NCI-H1105 (cell line): ENCODE results near the gene GLI2.

Source experiments
- DNase-seq: peaks from one replicate; lab custom pipeline; 2025; lab: John Stamatoyannopoulos, UW

Gene GLI2

DNA sequence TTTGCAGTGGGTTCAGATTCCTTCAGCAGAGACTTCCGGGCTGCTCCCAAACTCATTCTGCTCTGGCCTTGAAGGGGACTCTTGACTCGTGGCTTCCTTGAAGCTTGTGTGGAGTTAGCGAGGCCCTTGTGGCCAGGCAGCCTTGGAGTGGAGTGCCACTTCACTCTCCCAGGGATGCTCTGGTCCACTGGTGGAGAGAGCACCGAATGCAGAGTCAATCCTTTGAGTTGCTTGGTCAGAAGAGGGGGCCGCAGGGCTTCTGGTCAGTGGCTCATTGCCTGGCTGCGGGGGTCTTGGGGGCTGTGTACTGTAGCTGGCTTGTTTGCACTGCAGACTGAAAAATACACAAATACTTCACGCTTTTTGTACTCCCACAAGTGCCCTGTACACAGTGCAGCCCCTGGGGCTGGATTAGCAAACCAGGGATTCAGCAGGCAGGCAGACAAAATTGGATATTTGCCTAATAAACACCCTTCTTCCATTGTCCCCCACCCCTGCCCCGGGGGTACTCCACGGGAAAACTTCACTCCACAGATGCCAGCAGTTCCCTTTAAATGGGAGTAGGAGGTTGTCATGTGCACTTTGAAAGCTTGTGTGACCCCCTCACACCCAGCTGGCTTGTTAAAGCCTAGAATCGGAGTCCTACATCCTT, 3.2 kb downstream of the GLI2 start:
- DNase-seq = no peak

DNA sequence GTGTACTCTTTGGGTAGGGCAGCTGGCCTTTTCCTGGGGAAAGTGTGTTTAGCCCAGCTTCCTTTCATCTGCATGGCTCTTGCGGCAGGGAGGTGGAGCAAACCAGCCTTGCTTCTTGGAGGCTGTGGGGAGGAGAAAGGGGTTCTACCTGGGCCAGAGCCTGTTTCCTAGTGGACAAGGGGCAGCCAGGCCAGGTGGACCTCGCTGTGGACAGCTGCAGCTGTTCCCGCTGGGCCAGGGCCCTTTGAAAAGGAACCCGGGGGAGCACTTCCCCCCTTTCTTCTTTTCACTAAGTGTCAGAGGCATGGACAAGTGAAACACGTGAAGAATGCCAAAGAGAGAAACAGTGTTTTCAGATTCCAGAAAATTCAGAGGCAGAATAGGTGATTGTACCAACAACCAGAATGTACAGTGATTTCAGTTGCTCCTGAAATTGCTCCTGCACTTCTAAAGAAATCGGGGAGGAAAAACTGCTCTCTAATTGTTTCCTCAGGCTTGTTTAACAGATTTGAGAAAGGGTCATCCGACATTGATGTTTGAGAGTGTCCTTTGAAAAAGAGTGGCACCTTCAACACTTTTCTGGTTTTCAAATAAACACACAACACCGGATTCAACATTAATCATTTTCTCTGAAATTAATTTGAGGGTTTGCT, 3.9 kb downstream of the GLI2 start:
- no peak for DNase-seq

DNA sequence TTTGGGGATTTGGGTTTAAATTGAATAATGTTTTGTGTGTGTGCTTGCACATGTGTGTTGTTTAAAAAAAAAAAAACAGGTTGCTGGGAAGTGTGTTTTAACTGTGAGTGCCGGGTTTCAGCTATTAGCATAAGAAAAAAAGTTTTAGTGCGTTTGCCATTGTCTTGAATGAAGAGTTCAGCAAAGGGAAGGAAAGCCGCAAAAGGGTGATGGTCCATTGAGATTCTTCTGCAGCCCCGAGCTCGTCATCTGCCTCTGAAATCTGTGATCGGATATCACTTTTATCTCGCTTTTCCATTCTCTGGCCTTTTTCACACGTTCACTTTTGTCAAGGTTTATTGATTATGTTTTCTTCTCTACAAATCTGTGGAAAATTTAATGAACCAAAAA, 4.7 kb downstream of the GLI2 start:
- no peak for DNase-seq

DNA sequence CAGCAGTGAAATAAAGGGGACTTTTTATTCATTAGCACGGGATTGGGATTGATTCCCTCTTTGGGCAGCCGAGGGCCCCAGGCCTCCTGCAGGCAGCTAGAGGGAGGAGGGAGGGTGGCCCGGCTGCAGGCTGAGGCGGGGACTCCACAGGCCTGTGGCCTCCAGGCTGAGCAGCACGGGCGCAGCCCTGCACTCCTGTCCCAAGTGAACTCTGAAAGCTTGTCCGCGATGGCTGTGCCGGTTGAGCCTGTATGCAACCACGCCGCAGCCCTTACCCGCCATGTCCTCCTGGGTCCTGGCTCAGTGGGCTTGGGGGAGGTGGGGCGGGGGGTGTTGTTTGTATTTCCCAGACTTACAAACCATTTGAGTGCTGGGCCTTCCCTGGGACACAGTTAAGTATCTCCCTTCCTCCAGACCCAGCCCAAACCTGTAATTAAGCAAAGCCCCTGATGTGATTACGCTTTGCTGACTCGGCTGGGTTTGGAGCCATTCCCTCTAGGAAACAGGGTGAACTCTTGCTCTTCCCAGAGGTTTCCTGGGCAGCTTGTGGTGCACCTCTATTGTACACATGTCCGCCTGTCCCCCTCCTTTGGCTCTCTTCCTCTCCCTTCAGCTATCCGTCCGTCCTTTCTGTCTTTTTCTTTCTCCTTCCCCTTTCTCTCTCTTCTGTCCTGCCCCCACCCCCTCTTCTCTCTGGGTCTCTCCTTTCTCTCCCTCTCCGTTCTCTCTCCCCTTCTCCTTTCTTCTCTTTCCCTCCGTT, 5.3 kb downstream of the GLI2 start:
- DNase-seq = no peak

DNA sequence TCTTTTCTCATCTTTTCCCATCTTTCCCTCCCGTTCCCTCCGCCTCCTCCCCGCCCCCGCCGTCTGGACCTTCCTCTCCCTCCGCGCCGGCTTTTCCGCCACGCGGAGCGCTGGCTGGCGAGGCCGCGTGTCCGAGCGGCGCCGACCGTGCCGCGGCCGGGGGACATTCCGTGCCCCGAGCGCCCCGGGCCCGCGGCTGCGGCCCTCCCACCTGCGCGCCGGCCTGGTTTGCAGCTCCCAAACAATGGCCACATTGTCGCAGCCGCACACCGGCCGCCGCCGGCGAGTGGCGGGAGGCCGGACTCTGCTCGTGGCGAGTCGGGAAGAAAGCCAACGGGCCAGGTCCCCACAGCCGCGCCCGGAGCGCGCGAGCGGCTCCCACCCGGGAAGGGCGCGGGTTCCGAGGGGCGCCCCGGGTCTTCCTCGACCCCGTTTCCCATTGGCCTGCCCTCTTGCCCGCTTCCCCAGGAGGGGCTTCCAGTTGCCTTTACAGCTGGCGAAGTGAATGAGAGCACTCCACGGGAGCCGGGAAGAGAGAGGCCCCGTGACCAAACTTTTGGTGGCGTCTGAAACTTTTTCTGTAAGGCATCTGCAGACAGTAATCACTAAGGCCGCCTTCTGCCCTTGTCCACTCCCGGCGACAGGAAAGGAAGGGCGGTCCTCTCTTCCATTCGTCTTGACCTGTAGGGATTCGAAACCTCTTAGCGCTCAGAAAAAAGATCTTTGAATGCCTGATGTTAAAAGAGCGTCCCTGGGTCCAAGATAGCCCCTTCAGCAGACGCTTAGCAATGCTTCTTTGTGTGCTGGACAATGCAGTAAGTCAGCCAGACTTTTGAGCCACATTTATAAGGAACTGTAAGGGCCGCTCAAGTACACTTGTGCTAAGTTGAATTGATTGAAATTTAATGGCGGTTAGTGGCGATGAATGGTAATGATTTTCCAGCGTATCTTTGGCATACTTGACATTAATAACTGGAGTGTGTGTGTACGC, 6.2 kb downstream of the GLI2 start:
- no peak for DNase-seq

DNA sequence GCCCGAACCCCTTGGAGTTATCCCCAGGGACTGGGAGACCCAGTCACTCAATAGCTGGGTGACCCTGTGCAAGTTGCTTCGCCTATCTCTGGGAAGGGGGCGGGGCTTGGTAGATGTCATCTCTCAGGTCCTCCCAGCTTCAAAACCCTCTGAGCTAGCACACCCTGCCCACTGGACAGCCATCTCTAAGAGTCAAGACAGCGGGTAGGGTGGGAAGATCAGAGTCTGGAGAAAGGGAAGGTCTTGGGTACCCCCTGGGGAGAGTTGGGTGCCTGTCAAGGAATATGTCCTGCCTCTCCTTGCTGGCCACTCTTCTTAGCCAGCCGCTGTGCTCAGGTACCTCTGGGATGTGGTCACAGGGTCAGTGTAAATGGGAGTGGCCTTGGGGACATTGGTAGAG, 8.0 kb downstream of the GLI2 start:
- DNase-seq = no peak

DNA sequence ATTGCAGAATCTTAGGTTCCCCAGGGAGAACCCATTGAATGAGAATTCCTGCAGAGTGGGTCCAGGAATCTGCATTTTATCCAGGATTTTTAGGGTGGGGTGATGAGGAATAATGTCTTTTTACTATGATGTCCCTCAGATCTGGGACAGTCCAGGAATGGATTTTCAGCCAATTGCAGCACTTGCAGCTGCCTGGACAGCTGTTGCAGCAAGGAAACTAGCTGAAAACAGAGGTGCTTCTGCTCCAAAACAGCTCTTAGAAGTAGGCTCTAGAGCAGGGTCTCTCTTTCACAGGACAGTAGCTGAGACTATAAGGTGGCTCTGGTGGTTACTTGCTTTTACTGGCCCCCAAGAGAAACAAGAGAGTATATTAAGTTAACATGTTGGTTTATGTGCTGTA, 9.1 kb downstream of the GLI2 start:
- DNase-seq = no peak

DNA sequence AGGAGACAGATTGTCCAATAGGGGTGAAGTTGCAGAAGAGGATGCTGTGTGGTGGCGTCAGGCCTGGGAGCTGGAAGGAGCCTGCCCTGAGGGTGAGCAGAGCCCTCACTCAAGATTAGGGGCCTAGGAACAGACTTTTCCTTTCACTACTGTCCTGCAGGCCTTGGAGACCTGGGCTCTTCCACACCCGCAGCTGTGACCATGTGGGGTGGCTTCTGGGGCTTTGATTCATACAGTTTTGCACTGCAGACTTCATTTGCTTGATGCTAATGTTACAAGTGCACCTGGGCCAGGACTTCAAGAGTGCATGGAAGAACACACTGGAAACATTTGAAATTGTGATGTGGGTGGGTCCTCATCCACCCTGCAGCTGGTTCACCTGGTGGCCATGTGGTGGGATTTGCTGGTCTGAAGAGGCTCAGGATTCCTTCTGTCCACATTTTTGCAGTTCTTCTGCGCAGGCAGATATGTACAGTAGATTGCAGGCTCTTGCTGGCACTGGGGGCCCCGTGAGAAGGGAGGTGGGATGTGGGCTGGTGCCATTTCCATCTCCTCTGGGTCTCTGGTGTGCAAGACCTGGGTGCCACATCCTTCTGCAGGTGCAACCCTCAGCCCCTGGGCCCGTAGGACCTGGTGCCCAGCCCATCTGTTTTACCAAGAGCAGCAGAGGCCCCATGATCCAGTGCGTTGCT, 9.9 kb downstream of the GLI2 start:
- no peak for DNase-seq

DNA sequence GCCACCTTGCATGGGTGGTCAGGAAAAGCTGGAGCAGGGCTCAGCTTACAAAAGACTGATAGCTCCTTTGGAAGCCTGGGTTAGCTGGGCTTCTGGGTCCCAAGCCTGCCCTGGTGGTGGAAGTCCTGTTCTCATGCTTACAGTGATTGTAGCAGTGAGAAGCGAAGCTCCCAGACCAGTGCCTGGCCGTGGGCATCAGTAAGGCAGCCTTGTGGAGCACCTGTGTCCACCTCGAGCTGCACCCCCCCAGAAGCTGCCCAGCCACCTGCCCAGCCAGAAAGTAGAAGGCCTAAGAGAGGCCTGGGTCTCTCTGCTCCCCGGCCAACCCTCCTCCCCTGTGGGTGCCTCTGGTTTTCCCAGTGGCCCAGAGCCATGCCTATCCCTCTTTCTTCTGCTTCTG, 10.5 kb downstream of the GLI2 start:
- no peak for DNase-seq

DNA sequence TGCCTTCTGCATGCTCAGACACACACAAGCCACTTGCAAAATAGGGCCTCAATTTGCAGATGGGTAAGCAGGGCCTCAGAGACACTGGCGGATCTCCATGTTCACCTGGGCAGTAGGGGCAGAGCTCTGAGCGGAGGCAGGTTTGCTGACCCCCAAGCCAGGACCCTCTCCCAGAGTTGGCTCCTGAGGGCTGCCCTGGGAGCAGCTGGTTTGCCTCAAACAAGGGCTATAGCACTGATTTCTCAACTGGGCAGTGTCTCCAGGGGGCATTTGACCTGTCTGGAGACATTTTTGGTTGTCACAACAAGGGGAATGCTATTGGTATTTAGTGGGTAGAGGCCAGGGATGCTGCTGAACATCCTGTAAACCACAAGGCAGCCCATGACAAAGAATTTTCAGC, 11.6 kb downstream of the GLI2 start:
- DNase-seq = no peak

DNA sequence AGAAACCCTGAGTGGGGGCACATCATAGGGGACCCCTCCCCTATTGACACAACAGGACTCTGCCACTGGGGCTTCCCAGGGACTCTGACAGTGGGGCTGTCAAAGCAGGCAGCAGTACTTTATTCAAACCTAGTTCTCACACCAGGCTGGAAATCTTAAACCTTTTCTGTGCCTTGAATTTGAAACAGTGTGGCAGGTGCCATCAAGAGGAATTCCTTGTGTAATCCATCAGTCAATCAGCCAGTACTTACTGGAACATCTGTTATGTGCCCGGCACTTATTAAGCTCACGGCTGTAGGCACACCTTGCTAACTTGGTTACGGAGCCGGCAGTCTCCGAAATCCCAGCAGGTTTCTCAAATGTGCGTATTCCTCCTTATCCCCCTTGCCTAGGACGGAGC, 12.0 kb downstream of the GLI2 start:
- no peak for DNase-seq

DNA sequence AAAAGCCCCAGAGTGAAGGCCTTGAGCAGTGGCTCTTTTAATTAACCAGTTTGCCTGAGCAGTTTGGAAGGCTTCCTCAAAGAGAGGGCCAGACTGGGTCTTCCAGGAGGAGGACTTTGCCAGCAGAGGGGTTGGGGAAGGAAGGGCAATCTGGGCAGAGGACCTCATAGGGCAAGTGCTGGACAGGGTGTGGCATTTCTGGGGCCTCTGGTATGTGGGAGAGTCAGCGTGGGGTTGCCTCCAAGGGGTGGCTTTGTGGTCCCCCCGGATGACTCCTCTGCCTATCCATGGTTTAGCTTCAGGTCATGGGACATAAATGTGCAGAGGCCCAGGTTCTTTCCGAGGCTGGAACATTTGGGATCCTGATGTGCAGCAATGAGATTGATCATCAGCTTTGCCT, 12.6 kb downstream of the GLI2 start:
- DNase-seq = no peak

DNA sequence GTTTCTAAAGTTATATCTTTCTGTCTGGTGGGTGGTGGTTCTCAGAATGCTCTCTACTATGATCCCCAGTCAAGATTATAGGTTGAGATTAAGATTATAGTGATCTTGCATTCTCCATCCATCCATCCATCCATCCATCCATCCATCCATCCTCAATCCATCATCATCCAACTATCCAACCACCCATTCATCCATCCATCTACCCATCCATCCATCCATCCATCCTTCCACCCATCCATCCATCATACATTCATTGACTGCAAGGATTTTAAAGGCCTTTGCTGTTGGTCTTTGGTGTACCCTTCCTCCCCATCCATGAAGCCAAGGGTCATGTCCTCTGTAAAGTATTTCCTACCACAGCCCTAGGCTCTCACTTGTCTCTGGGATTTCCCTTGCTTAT, 13.1 kb downstream of the GLI2 start:
- DNase-seq = no peak

DNA sequence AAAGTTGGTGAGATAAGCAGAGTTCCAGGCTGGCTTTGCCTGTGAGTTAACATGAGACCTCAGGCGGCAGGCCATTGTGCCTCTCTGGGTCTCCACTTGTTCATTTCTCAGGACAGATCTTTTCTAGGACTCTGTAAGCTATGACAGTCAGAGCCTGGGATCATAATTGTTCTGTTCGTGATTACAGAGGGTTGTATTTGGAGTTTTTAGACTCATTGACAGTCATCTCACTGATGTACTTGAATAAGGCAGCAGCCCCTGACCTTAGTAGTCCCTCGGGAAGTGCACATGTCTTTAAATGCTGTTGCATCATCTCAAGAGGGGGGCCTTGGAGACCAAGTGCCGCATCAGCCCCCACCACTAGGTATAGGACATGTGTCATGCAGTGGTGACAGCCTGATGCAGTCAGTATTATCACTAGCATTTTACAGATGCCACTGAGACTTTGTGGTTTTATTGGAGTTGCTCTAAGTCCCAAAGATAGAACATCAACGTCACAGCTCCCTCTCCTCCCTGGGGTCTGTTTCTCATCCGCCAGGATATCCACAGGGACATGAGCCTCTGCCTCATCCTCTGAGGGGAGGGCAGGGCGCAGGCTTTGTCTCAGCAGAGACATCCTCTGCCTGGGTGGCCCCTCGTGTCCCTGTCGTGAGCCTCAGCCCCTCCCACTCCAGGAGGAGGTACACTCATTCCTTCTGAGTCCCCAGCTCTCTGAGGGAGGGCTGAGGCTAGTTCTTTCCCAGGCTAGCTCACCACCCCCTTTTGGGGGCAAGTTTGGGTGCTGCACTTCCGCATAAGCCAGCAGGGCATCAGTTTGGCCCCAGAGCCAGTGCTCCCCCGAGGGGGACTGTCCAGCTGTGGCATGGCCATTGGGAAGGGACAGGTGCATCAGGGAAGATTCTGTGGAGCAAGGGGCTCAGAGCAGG, 14.1 kb downstream of the GLI2 start:
- no peak for DNase-seq

DNA sequence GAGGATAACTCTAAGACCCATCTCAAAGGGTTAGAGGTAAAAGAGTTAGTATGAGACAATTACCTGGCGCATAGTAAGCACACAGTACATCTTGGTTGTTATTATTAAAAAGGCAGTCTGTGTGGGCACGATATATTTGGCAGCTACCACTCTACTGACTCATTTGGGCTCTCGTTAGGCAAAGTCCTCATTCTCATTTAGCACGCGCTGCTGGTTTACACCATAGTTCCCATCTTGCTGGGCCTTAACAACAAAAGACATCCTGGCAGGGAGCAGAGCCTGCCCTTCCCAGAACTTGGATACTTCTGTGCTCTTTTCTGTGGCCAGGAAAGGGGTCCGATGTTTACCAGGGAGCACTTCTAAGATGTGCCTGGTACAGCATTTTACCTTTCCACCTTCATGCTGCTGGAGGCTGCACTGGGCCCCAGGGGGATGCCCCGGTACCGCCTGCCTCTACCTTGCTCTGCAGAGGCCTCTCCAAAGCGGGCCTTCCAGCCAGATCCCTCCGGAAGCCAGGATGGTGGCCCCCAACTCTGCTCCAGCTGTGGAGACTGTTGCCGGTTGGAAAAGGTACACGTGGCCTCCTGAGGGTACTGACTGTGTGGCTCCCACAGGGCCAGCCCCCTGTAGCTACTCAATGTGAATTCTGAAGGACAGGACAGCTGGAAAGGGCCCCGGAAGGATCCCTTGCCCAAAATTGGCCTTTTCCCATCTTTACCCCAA, 15.0 kb downstream of the GLI2 start:
- DNase-seq = no peak

DNA sequence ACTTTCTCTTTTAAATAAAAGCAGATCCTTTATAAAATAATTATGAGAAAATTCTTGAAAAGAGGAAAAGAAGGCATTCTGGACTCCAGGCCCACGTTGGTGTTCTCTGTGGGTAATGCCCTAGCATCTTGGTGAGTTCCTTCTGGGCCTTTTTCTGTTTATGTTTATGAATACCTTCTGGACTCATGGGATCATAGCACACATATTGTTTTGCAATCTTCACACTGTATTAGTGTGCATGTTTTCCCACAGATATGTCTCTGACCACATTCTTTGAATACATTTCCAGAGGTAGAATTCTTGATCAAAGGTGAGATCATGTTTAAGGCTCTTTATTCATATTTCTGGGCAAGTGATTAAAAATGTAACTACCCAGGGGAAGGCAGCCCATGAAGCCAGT, 15.9 kb downstream of the GLI2 start:
- no peak for DNase-seq

DNA sequence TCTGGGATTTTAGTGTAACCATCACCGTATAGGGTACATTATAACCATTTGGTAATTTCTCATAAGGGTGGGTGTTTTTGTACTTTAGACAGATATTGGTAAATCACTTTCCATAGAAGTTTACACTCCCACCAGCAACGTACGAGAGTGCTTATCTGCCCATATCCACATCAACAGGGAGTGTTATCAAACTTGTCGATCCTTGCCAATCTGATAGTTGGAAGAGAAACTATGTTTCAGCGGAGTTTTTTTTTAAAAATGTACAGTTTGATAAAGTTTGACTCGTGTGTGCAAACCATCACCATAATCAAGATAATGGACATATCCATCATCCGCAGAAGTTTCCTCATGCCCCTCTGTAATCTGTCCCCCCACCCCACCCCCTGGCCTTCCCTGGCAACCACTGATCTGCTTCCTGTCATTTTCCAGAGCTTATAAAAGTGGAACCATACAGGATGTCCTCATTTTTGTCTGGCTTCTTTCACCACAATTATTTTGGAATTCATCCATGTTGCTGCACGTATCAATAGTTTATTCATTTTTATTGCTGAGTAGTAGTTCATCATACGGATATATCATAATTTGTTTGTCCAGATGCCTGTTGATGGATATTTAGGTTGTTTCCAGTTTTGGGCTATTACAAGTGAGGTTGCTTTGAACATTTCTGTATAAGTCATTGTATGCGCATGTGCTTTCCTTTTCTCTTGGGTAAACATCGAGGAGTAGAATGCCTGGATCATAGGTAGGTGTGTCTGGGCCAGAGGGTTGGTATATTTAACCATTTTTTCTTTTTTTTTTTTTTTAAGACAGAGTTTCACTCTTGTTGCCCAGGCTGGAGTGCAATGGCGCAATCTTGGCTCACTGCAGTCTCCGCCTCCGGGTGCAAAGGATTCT, 18.6 kb downstream of the GLI2 start:
- no peak for DNase-seq

DNA sequence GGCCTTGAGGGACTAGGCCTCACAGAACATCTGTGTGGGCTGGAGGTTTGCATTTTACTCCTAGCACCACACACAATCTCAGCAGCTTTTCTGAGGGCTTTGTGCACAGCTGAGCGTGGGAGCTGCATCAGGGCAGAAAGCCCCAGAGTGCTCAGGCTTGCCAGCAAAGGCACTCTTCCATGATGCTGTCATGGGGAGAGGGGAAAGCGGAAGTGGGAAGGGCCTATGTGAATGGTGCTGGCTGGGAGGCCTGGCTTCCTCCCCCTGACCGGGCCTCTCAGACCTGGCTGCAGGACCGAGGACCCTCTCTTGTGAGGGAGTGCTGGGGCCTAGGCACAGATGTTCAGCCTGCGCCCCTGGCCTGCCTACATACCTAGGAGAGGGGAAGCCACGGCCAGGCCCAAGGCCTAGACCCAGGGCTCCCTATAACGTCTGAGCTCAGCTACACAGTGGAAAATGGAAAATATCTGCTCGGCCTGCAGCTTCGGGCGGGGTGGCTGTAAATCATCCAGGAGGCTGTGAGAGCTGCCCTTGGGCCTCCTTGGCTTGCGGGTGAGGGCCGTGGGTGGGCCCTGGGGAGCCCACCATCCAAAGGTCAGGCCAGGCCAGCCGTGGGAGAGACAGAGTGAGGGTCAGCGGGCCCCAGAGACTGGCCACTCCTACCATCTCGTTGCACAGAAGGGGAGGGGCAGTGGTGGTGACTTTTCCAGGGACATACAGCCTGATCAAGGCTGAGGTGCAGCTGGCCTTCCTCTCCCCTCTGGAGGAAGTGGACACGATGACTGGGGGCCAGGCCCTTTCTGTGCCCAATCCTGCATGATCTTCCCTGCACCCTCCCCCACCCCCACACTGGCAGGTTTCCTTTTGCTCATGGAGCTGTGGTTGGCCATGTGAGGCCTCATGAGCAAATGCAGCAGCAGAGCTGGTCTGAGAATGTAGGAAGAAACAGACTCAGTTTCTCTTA, 22.8 kb downstream of the GLI2 start:
- no peak for DNase-seq
